Measurements from ENCODE around the gene FOXRED1. TPM values are rescaled to one million over a fixed set of nuclear protein-coding genes. Genes with fewer than 3 reads are reported as not detected.
A peak's percentile ranks its signal among the peaks of the same experiment; 100 is the strongest.

Gene FOXRED1
- total and polyA plus RNA-seq, 4 donors, result 9.6 to 26.5 (median 22.6) TPM

DNA sequence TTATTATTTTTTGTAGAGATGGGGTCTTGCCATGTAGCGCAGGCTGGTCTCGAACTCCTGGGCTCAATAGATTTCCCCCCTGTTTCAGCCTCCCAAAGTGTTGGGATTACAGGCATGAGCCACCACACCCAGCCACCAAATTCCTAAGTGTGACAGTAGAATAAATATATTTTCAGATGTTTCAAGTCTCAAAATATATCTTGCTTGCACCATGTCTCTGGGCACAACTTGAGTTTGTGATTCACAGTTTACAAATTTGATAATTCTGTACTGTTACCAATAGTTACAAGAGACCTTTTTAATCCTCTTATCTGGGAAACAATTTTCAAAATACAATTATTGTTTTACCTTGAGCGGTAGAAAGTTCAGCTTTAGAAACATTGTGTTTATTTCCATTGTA lies 54.0 kb downstream of the FOXRED1 start:
- no peak for ATAC-seq (ENCODE audit: low FRiP score)
- 87 to 92% methylated on average over 3 of the region's 3 CpGs for WGBS, 2 donors

DNA sequence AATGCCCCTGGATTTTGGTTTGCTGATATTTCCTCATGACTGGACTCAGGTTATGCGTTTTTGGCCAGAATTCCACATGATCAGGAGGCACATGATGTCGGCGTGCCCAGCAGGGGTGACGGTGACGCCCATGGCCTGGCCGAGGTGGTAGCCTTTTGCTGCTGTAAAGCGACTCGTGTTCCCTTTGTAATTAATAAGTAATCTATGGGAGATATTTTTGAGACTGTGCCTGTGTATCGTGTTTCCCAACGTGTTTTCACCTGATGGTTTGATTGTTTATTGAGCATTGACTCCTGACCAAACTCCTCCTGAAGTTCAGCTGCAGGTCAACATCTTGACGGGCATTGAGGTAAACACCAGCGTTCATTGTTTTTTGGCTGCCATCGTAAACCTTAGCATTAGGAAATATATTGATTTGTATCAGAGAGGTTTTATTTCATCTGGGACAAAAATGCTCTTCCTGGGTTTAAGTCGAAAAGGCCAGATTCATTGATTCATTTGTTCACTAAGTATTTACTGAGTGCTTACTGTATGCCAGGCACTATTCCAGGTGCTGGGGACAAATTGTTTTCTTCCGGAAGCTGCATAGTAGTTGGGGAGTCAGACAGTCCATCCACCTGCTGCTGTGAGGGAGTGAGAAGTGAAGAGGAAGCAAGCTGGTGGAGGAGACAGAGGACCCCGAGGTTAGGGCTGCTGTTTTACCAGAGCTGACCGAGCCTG lies 58.5 kb downstream of the FOXRED1 start:
- no peaks in the 10 kb centered on the region for H3K4me1 ChIP-seq (ENCODE audit: control insufficient read depth in 1 of 2, insufficient read depth in 2 of 2, low read length in 2 of 2)
- ATAC-seq (ENCODE audit: low FRiP score) (no peak), DNase-seq (peak; percentile 12 to 36)
- no peak overlapping the region for H3K27ac ChIP-seq (ENCODE audit: low read depth in 1 of 2, low read length in 2 of 2)
- peaks cover 0 to 2% of the 10 kb centered on the region in 2 donors for H3K36me3 ChIP-seq (ENCODE audit: control insufficient read depth in 1 of 2, insufficient read depth in 2 of 2, low read length in 1 of 2)
- intact Hi-C loops (cut with DNase I), result no loop called here
- WGBS, 2 donors, result 91 to 92% methylated on average over 17 of the region's 17 CpGs
- no peaks in the 10 kb centered on the region for H3K9me3 ChIP-seq (ENCODE audit: control insufficient read depth, low read length)
- H3K27me3 ChIP-seq (ENCODE audit: control insufficient read depth in 1 of 2, insufficient read depth in 2 of 2, low read length in 1 of 2), result no peaks in the 10 kb centered on the region
- no peak overlapping the region for H3K4me3 ChIP-seq (ENCODE audit: low read length in 2 of 2)

More for the DNA sequence above, 54.0 kb downstream of the FOXRED1 start:
- no peak overlapping the region for H3K4me3 ChIP-seq (ENCODE audit: low read length in 2 of 2)
- H3K9me3 ChIP-seq (ENCODE audit: control insufficient read depth, low read length), result no peaks in the 10 kb centered on the region
- no peaks in the 10 kb centered on the region for H3K4me1 ChIP-seq (ENCODE audit: control insufficient read depth in 1 of 2, insufficient read depth in 2 of 2, low read length in 2 of 2)
- intact Hi-C loops (cut with DNase I), result no loop called here
- DNase-seq, result peak in 1 of 2 donors; percentile 6
- H3K27ac ChIP-seq (ENCODE audit: low read depth in 1 of 2, low read length in 2 of 2), result no peak overlapping the region
- no peaks in the 10 kb centered on the region for H3K36me3 ChIP-seq (ENCODE audit: control insufficient read depth in 1 of 2, insufficient read depth in 2 of 2, low read length in 1 of 2)
- H3K27me3 ChIP-seq (ENCODE audit: control insufficient read depth in 1 of 2, insufficient read depth in 2 of 2, low read length in 1 of 2), result no peaks in the 10 kb centered on the region

Other genes with a start within 250 kb of the FOXRED1 start
- gene CDON, start 206.3 kb upstream of the FOXRED1 start, total RNA-seq, result 10 to 100 TPM in 1 of 2 donors, 1 to 10 TPM in 1; 8.1 to 50.3 TPM
- under 1 TPM; 0.49 to 0.88 TPM for gene CDON, start 206.3 kb upstream of the FOXRED1 start, polyA plus RNA-seq
- gene RPUSD4, start 57.5 kb upstream of the FOXRED1 start, total RNA-seq, result 10 to 100 TPM; 18.1 to 24.0 TPM
- 10 to 100 TPM; 14.5 to 23.5 TPM for gene RPUSD4, start 57.5 kb upstream of the FOXRED1 start, polyA plus RNA-seq
- 10 to 100 TPM; 14.1 to 21.9 TPM for gene FAM118B, start 57.4 kb upstream of the FOXRED1 start, total RNA-seq
- gene FAM118B, start 57.4 kb upstream of the FOXRED1 start, polyA plus RNA-seq, result 10 to 100 TPM; 11.9 to 19.0 TPM
- 100 to 1,000 TPM; 103 to 104 TPM for gene SRPRA, start 259 bp upstream of the FOXRED1 start, total RNA-seq
- 10 to 100 TPM; 29.4 to 74.7 TPM for gene SRPRA, start 259 bp upstream of the FOXRED1 start, polyA plus RNA-seq
- 10 to 100 TPM in 1 of 2 donors, 1 to 10 TPM in 1; 9.5 to 17.3 TPM for gene TIRAP, start 13.9 kb downstream of the FOXRED1 start, total RNA-seq
- 10 to 100 TPM in 1 of 2 donors, 1 to 10 TPM in 1; 4.9 to 10.7 TPM for gene TIRAP, start 13.9 kb downstream of the FOXRED1 start, polyA plus RNA-seq
- 1 to 10 TPM; 9.0 to 9.9 TPM for gene DCPS, start 34.9 kb downstream of the FOXRED1 start, total RNA-seq
- 1 to 10 TPM; 7.9 to 9.6 TPM for gene DCPS, start 34.9 kb downstream of the FOXRED1 start, polyA plus RNA-seq
- gene ST3GAL4, start 86.5 kb downstream of the FOXRED1 start, total RNA-seq, result 10 to 100 TPM; 26.5 to 36.3 TPM
- gene ST3GAL4, start 86.5 kb downstream of the FOXRED1 start, polyA plus RNA-seq, result 10 to 100 TPM; 25.4 to 29.9 TPM

All from aorta (tissue), 5 donors.